Gastrocnemius medialis (tissue), 4 donors: ENCODE measurements around the gene CYP1A2. TPM values are rescaled to one million over a fixed set of nuclear protein-coding genes. Genes with fewer than 3 reads are reported as not detected.
A peak's percentile ranks its signal among the peaks of the same experiment; 100 is the strongest.
"Not testable (repeated sequence)": the region's sequence is repeated elsewhere in the genome, so short reads cannot be mapped to it uniquely, and the experiment has no call there.

Source experiments
- ATAC-seq, 2 donors: fragments of 150-250 bp; one replicate each; pipeline ENCODE4 v1.9.1; 2016
- DNase-seq, 2 donors: peaks; one replicate each; pipeline ENCODE4 v3.0.0-alpha.2; 2019
- H3K27ac ChIP-seq, 4 donors: fragments of 200-600 bp; sonication (generic); 1 replicate in 1 of 4; 2 replicates in 3 of 4; pipeline ENCODE4 v1.5.1; 2016 to 2018; ENCODE audit warnings: mild to moderate bottlenecking in 2 of 4, moderate library complexity in 1 of 4
- H3K27me3 ChIP-seq, 3 donors: fragments of 200-600 bp; sonication (generic) in 2 of 3; 1 replicate in 1 of 3; 2 replicates in 2 of 3; pipeline versions ENCODE4 v1.5.1 to v1.6.0; 2016 to 2019; ENCODE audit warnings: mild to moderate bottlenecking in 1 of 3, moderate library complexity in 1 of 3
- H3K36me3 ChIP-seq, 2 donors: fragments of 200-600 bp; sonication (generic) in 1 of 2; one replicate each; pipeline ENCODE4 v1.5.1; 2017 to 2018
- H3K4me1 ChIP-seq, 2 donors: fragments of 200-600 bp; sonication (generic) in 1 of 2; one replicate each; pipeline ENCODE4 v1.5.1; 2016 to 2017; ENCODE audit warnings: mild to moderate bottlenecking in 2 of 2
- H3K4me3 ChIP-seq, 4 donors: fragments of 200-600 bp; sonication (generic) in 3 of 4; 1 replicate in 1 of 4; 2 replicates in 3 of 4; pipeline ENCODE4 v1.5.1; 2016 to 2019; ENCODE audit warnings: mild to moderate bottlenecking in 2 of 4
- H3K9me3 ChIP-seq, 3 donors: fragments of 200-600 bp; sonication (generic) in 2 of 3; 1 replicate in 1 of 3; 2 replicates in 2 of 3; pipeline ENCODE4 v1.5.1; 2016 to 2019
- CTCF ChIP-seq, 5 experiments: fragments of 450-650 bp in 3 of 5; fragments of 200-600 bp in 2 of 5; sonication (generic) in 2 of 5; IDR thresholded peaks in 4 of 5; conservative IDR thresholded peaks in 1 of 5; 1 replicate in 4 of 5; 2 replicates in 1 of 5; pipeline ENCODE4 v1.5.1; 2016 to 2019; ENCODE audit warnings: antibody characterized with exemption in 5 of 5, mild to moderate bottlenecking in 3 of 5, moderate library complexity in 3 of 5
- POLR2A ChIP-seq, 2 donors: fragments of 450-650 bp; IDR thresholded peaks; one replicate each; pipeline ENCODE4 v1.6.1; 2017; ENCODE audit warnings: antibody characterized with exemption in 2 of 2, mild to moderate bottlenecking in 2 of 2, moderate library complexity in 2 of 2
- in situ Hi-C, 4 donors: fragments of 200-750 bp; cut with MboI; loops; one replicate each; pipeline versions ENCODE4 v1.15.0 to v1.8.0; 2017; ENCODE audit warnings: low sequenced_read_pairs in 4 of 4
- intact Hi-C: fragments of 100-400 bp; cut with DNase I; formaldehyde crosslinking; loops from one replicate; pipeline ENCODE4 v1.15.1; 2023; ENCODE audit warnings: low total_unique reads
- total RNA-seq, 4 donors: library from RNA; depleted of rRNA; stranded (reverse); fragments of >200 nt; gene quantifications; one replicate each; pipeline versions ENCODE4 v1.1.0 to v1.2.3, GENCODE V29; 2016

Gene CYP1A2
- total RNA-seq, 4 donors from 2014 or later: not detected

GRCh38 chr15:74785194-74786032, 36.8 kb downstream of the CYP1A2 start:
- H3K36me3 ChIP-seq: no peaks in the 10 kb centered on the region
- in situ Hi-C loops (no loop called here), intact Hi-C loops (loop anchor here (10.0 kb wide), 1 partner anchor 241 kb away; the partner anchor contains the start of gene ARID3B)
- H3K27ac ChIP-seq: peak overlapping the region; percentile 70 to 84 (median 80)
- H3K4me3 ChIP-seq: no peak overlapping the region
- ATAC-seq (no peak), DNase-seq (no peak)
- H3K27me3 ChIP-seq: no peaks in the 10 kb centered on the region
- no peak for TF ChIP-seq CTCF (IDR thresholded peaks at IDR 0.05 in 4 of 5, conservative IDR thresholded peaks at IDR 0.05 in 1 of 5)
- no peak for TF ChIP-seq POLR2A (IDR thresholded peaks at IDR 0.05)
- H3K4me1 ChIP-seq: peaks cover 82 to 91% of the 10 kb centered on the region in 2 donors
- no peaks in the 10 kb centered on the region for H3K9me3 ChIP-seq

GRCh38 chr15:74786081-74786480, 37.4 kb downstream of the CYP1A2 start:
- H3K4me3 ChIP-seq, in situ Hi-C loops: not testable (repeated sequence)

GRCh38 chr15:74786551-74787165, 38.0 kb downstream of the CYP1A2 start:
- Histone ChIP-seq H3K27ac (peak overlapping the region; percentile 70 to 84 (median 80)), H3K4me1 (peaks cover 82 to 91% of the 10 kb centered on the region in 2 donors), H3K36me3 (no peaks in the 10 kb centered on the region), H3K27me3 (no peaks in the 10 kb centered on the region), H3K9me3 (no peaks in the 10 kb centered on the region), H3K4me3 (no peak overlapping the region)
- ATAC-seq: no peak
- no peak for DNase-seq
- no peak for TF ChIP-seq CTCF (IDR thresholded peaks at IDR 0.05 in 4 of 5, conservative IDR thresholded peaks at IDR 0.05 in 1 of 5)
- in situ Hi-C loops (no loop called here), intact Hi-C loops (loop anchor here (10.0 kb wide), 1 partner anchor 242 kb away; the partner anchor contains the start of gene ARID3B)

More at GRCh38 chr15:74786081-74786480, 37.4 kb downstream of the CYP1A2 start:
- not testable (repeated sequence) for H3K9me3 ChIP-seq, H3K27me3 ChIP-seq, DNase-seq, H3K36me3 ChIP-seq, ATAC-seq
- intact Hi-C loops: loop anchor here (10.0 kb wide), 1 partner anchor 241 kb away; the partner anchor contains the start of gene ARID3B
- Histone ChIP-seq H3K27ac (peak overlapping the region; percentile 70 to 84 (median 80)), H3K4me1 (peaks cover 87 to 91% of the 10 kb centered on the region in 2 donors)

- peak in 1 of 2 donors; percentile 57 for DNase-seq
- Histone ChIP-seq H3K36me3 (no peaks in the 10 kb centered on the region), H3K9me3 (no peaks in the 10 kb centered on the region), H3K27me3 (no peaks in the 10 kb centered on the region), H3K4me3 (no peak overlapping the region), H3K4me1 (peaks cover 81 to 90% of the 10 kb centered on the region in 2 donors), H3K27ac (peak overlapping the region; percentile 70 to 84 (median 80))
- ATAC-seq: peak in 1 of 2 donors; percentile 13
- in situ Hi-C loops (no loop called here), intact Hi-C loops (loop anchor here (10.0 kb wide), 1 partner anchor 243 kb away; the partner anchor contains the start of gene ARID3B)
- TF ChIP-seq POLR2A (IDR thresholded peaks at IDR 0.05) (no peak), CTCF (IDR thresholded peaks at IDR 0.05 in 4 of 5, conservative IDR thresholded peaks at IDR 0.05 in 1 of 5) (peak in 2 of 5 experiments; percentile 6 to 19)
Observed at GRCh38 chr15:74787251-74788041, 38.8 kb downstream of the CYP1A2 start.
